K562 treated with DMSO at 1 percent for 12 hours (cell line): ENCODE data around the gene FAM217B. TPM values are rescaled to one million over a fixed set of nuclear protein-coding genes. Genes with fewer than 3 reads are reported as not detected.

Source experiments
- total RNA-seq: library from RNA; unstranded; fragments of 300-600 nt; gene quantifications from 2 replicates; pipeline ENCODE4 v1.2.3, GENCODE V29; 2022; ENCODE audit not compliant: insufficient read depth

Gene FAM217B
- total RNA-seq, result 3.9 and 13.6 TPM in 2 replicates

GRCh38 chr20:59940129-59940955 lies at the start of gene FAM217B, which contains the start of gene PPP1R3D:
Gene FAM217B, plus strand, starts transcription at chr20:59940389. Its CDS starts 3,555 bp downstream, at chr20:59943944.
Gene PPP1R3D, minus strand, starts transcription at chr20:59940305. Its CDS starts 374 bp downstream, at chr20:59939931.

GRCh38 chr20:59933296-59933848 lies 6.8 kb upstream of the FAM217B start, which contains the start of gene SYCP2:
Gene SYCP2, minus strand, starts transcription at chr20:59933637. Its CDS starts 11,224 bp downstream, at chr20:59922413.

GRCh38 chr20:59958123-59958522 lies 17.9 kb downstream of the FAM217B start, which contains the start of gene CDH26:
Gene CDH26, plus strand, starts transcription at chr20:59958423. Its CDS starts 304 bp downstream, at chr20:59958727.

Other genes with a start within 250 kb of the FAM217B start
- gene SYCP2, start 6.8 kb upstream of the FAM217B start, total RNA-seq, result 0.23 and 0.78 TPM in 2 replicates
- 1.3 and 5.4 TPM in 2 replicates for gene PPP1R3D, start 84 bp upstream of the FAM217B start, total RNA-seq
- gene CDH26, start 18.0 kb downstream of the FAM217B start, total RNA-seq, result 0.99 TPM in 1 of 2 replicates, not detected in the other